A549 (cell line): ENCODE measurements around the gene NLRP3. TPM values are rescaled to one million over a fixed set of nuclear protein-coding genes. Genes with fewer than 3 reads are reported as not detected.

Experiments
- ATAC-seq, 2 experiments: fragments of 200-7000 bp in 1 of 2; fragments of >200 bp in 1 of 2; cut with Nextera tagmentation in 1 of 2; cut with Tn5 transposase in 1 of 2; 3 replicates each; pipeline versions ENCODE4 v1.8.0 to v1.9.1; 2018 to 2020; ENCODE audit warnings: mild to moderate bottlenecking in 1 of 2, moderate library complexity in 1 of 2
- CTCF ChIA-PET: fragments of 300-600 bp; sonication (Branson Sonifier 250); formaldehyde crosslinking; extraction: SDS; loops from one replicate; lab custom pipeline; 2021; ENCODE audit warnings: antibody characterized with exemption, inconsistent platforms; lab: Yijun Ruan, JAX
- POLR2A ChIA-PET: fragments of 350-600 bp; formaldehyde crosslinking; extraction: SDS; loops from one replicate; lab custom pipeline; 2021; ENCODE audit warnings: antibody characterized with exemption, inconsistent platforms; lab: Yijun Ruan, JAX
- DNase-seq, 2 experiments: peaks; one replicate each; pipeline versions ENCODE4 v3.0.0 to v3.0.0-alpha.2; 2011 to 2016; ENCODE audit warnings: low read depth in 1 of 2, low spot score in 1 of 2
- FAIRE-seq: peaks from 2 replicates; lab custom pipeline; 2011; peaks lifted over from hg19 to GRCh38; lab: Jason Lieb, UNC
- H3K27ac ChIP-seq, 2 experiments: fragments of >200 bp; sonication (Bioruptor Twin); formaldehyde crosslinking; 3 replicates each; pipeline ENCODE4 v1.5.1; 2016 to 2017
- H3K4me1 ChIP-seq: fragments of >200 bp; sonication (Bioruptor Twin); formaldehyde crosslinking; 3 replicates; pipeline ENCODE4 v1.6.1; 2016
- H3K4me2 ChIP-seq: fragments of >200 bp; sonication (Bioruptor Twin); formaldehyde crosslinking; 3 replicates; pipeline ENCODE4 v1.6.1; 2016
- H3K4me3 ChIP-seq: fragments of >200 bp; sonication (Bioruptor Twin); formaldehyde crosslinking; 3 replicates; pipeline ENCODE4 v1.5.1; 2016
- H3K9me3 ChIP-seq: fragments of >200 bp; sonication (Bioruptor Twin); formaldehyde crosslinking; 3 replicates; pipeline ENCODE4 v1.6.1; 2016
- CHD2 ChIP-seq: fragments of 150-350 bp; IDR thresholded peaks from 2 replicates; pipeline ENCODE4 v1.6.1; 2014; ENCODE audit warnings: low read length; ENCODE audit not compliant: partially characterized antibody
- E2F6 ChIP-seq: IDR thresholded peaks from 2 replicates; pipeline ENCODE4 v1.6.1; 2012; ENCODE audit warnings: low read depth, borderline replicate concordance
- EHMT2 ChIP-seq: fragments of 200-600 bp; sonication (generic); IDR thresholded peaks from 2 replicates; pipeline ENCODE4 v1.6.1; 2016; ENCODE audit warnings: antibody characterized with exemption, low read depth, mild to moderate bottlenecking, moderate library complexity
- ELK1 ChIP-seq: fragments of 150-350 bp; IDR thresholded peaks from 2 replicates; pipeline ENCODE4 v1.6.1; 2014; ENCODE audit warnings: low read depth, mild to moderate bottlenecking, low read length
- FOSL2 ChIP-seq, 2 experiments: fragments of 450-650 bp in 1 of 2; fragments of >200 bp in 1 of 2; sonication (Bioruptor Twin) in 1 of 2; formaldehyde crosslinking; IDR thresholded peaks; 2 replicates each; pipeline versions ENCODE4 v1.5.0 to v1.6.1; 2016 to 2020; ENCODE audit warnings: mild to moderate bottlenecking in 1 of 2, moderate library complexity in 1 of 2
- FOXS1 ChIP-seq: fragments of 250-450 bp; sonication (Bioruptor Pico); IDR thresholded peaks from 2 replicates; pipeline ENCODE4 v1.5.0; 2020; ENCODE audit warnings: mild to moderate bottlenecking, moderate library complexity
- GATA3 ChIP-seq: IDR thresholded peaks from 2 replicates; pipeline ENCODE4 v1.6.1; 2012; ENCODE audit warnings: borderline replicate concordance
- HOXA7 ChIP-seq: fragments of 250-450 bp; sonication (Bioruptor Pico); IDR thresholded peaks from 2 replicates; pipeline ENCODE4 v1.5.0; 2020; ENCODE audit warnings: mild to moderate bottlenecking, moderate library complexity
- HOXB5 ChIP-seq: fragments of 250-450 bp; sonication (Bioruptor Pico); IDR thresholded peaks from 2 replicates; pipeline ENCODE4 v1.5.0; 2020; ENCODE audit warnings: mild to moderate bottlenecking, moderate library complexity
- JUNB ChIP-seq: fragments of >200 bp; sonication (Bioruptor Twin); formaldehyde crosslinking; IDR thresholded peaks from 2 replicates; pipeline ENCODE4 v1.6.1; 2016
- KDM5A ChIP-seq: fragments of 200-600 bp; sonication (generic); IDR thresholded peaks from 2 replicates; pipeline ENCODE4 v1.6.1; 2016; ENCODE audit warnings: antibody characterized with exemption, mild to moderate bottlenecking
- MAX ChIP-seq: IDR thresholded peaks from 2 replicates; pipeline ENCODE4 v1.6.1; 2012
- MAZ ChIP-seq: fragments of 150-350 bp; IDR thresholded peaks from 2 replicates; pipeline ENCODE4 v1.6.1; 2014; ENCODE audit warnings: antibody characterized with exemption, low read depth, low read length, borderline replicate concordance
- MYC ChIP-seq: IDR thresholded peaks from 2 replicates; pipeline ENCODE4 v1.6.1; 2012; ENCODE audit warnings: mild to moderate bottlenecking, inconsistent platforms, low read length, improper control_type of control experiment, borderline replicate concordance
- NFE2L2 ChIP-seq: fragments of 150-350 bp; conservative IDR thresholded peaks from 2 replicates; pipeline ENCODE4 v1.6.1; 2014; ENCODE audit warnings: low read length
- NR3C1 ChIP-seq: fragments of >200 bp; sonication (Bioruptor Twin); formaldehyde crosslinking; IDR thresholded peaks from 3 replicates; pipeline ENCODE4 v1.6.1; 2017
- POLR2A ChIP-seq: IDR thresholded peaks from 2 replicates; pipeline ENCODE4 v1.6.1; 2012; ENCODE audit warnings: mild to moderate bottlenecking, low read length
- POLR2AphosphoS2 ChIP-seq: conservative IDR thresholded peaks from 2 replicates; pipeline ENCODE4 v1.6.1; 2012; ENCODE audit warnings: low read length, improper control_type of control experiment, inconsistent platforms
- RAD21 ChIP-seq, 2 experiments: fragments of >200 bp in 1 of 2; sonication (Bioruptor Twin) in 1 of 2; formaldehyde crosslinking in 1 of 2; IDR thresholded peaks in 1 of 2; conservative IDR thresholded peaks in 1 of 2; 2 replicates in 1 of 2; 3 replicates in 1 of 2; pipeline ENCODE4 v1.6.1; 2012 to 2018; ENCODE audit warnings: inconsistent platforms in 1 of 2
- RCOR1 ChIP-seq: fragments of 150-350 bp; IDR thresholded peaks from 2 replicates; pipeline ENCODE4 v1.6.1; 2014; ENCODE audit warnings: antibody characterized with exemption, low read length, low read depth
- RFX5 ChIP-seq: fragments of 450-650 bp; IDR thresholded peaks from 2 replicates; pipeline ENCODE4 v1.7.1; 2014; ENCODE audit warnings: antibody characterized with exemption, mild to moderate bottlenecking, moderate library complexity
- RNF2 ChIP-seq: fragments of 200-600 bp; sonication (generic); IDR thresholded peaks from 2 replicates; pipeline ENCODE4 v1.6.1; 2016; ENCODE audit warnings: low read depth, mild to moderate bottlenecking, antibody characterized with exemption, moderate library complexity, borderline replicate concordance
- SMC3 ChIP-seq: fragments of >200 bp; sonication (Bioruptor Twin); formaldehyde crosslinking; IDR thresholded peaks from 3 replicates; pipeline ENCODE4 v1.6.1; 2018; ENCODE audit warnings: inconsistent platforms
- TP53 ChIP-seq: fragments of 250-450 bp; sonication (Bioruptor Pico); IDR thresholded peaks from 2 replicates; pipeline ENCODE4 v1.5.0; 2021; ENCODE audit warnings: mild to moderate bottlenecking, moderate library complexity
- USF2 ChIP-seq: fragments of 450-650 bp; IDR thresholded peaks from 2 replicates; pipeline ENCODE4 v1.6.1; 2014; ENCODE audit warnings: antibody characterized with exemption
- ZC3H11A ChIP-seq: fragments of 450-650 bp; IDR thresholded peaks from 2 replicates; pipeline ENCODE4 v1.6.1; 2014; ENCODE audit warnings: antibody characterized with exemption, mild to moderate bottlenecking
- ZNF302 ChIP-seq: fragments of 250-450 bp; sonication (Bioruptor Pico); IDR thresholded peaks from 2 replicates; pipeline ENCODE4 v1.9.0; 2021; ENCODE audit warnings: inconsistent platforms, mild to moderate bottlenecking, moderate library complexity
- WGBS: methylation state at CpG from one replicate; pipeline ENCODE4 v1.1.6; 2017; ENCODE audit errors: missing lambda C conversion rate; 5-methylcytosine and 5-hydroxymethylcytosine counted together
- polyA plus RNA-seq, 4 experiments: library from polyadenylated mRNA; depleted of rRNA in 3 of 4; stranded (reverse); fragments of >200 nt; fragmentation: RNase III in 1 of 4; extraction: RNeasy Plus Mini Kit Qiagen cat#74134 plus additional on column Dnase treatment in 1 of 4; gene quantifications; 2 replicates in 3 of 4; 3 replicates in 1 of 4; pipeline ENCODE4 v1.2.3, GENCODE V29; 2011 to 2017

NLRP3 gene
- polyA plus RNA-seq, 2 of the 4 experiments (the other 2 are of a cell fraction), result not detected

GRCh38 chr1:247366926-247367645 lies 48.9 kb upstream of the NLRP3 start:
- no peaks in the 10 kb centered on the region for H3K9me3 ChIP-seq
- FAIRE-seq, result no peak
- TF ChIP-seq RAD21 (conservative IDR thresholded peaks at IDR 0.05 in 1 of 2, IDR thresholded peaks at IDR 0.05 in 1 of 2), result no peak
- TF ChIP-seq FOXS1 (CRISPR knock-in tag), result no peak
- no peak for TF ChIP-seq ELK1
- no peak for TF ChIP-seq POLR2AphosphoS2
- no peak for TF ChIP-seq HOXB5
- no peak for TF ChIP-seq NR3C1
- no peak for TF ChIP-seq USF2
- TF ChIP-seq MAZ, result no peak
- no peak for TF ChIP-seq RFX5
- TF ChIP-seq ZNF302 (CRISPR knock-in tag), result no peak
- no peak for TF ChIP-seq HOXA7
- no peak for TF ChIP-seq MAX
- TF ChIP-seq RCOR1, result no peak
- TF ChIP-seq, all 56 proteins: peak for 0
- Histone ChIP-seq H3K4me2 (no peak overlapping the region), H3K4me3 (no peak overlapping the region), H3K4me1 (no peaks in the 10 kb centered on the region), H3K27ac (no peak overlapping the region)
- ATAC-seq (no peak), DNase-seq (no peak)
- ChIA-PET POLR2A (no interaction called here), CTCF (no interaction called here)
- 0% methylated on average over 4 of the region's 4 CpGs for WGBS

GRCh38 chr1:247367786-247368422 lies 48.1 kb upstream of the NLRP3 start:
- Histone ChIP-seq H3K4me3 (no peak overlapping the region), H3K9me3 (no peaks in the 10 kb centered on the region), H3K4me2 (no peak overlapping the region), H3K4me1 (no peaks in the 10 kb centered on the region), H3K27ac (no peak overlapping the region)
- ChIA-PET POLR2A (no interaction called here), CTCF (no interaction called here)
- DNase-seq (no peak), FAIRE-seq (no peak), ATAC-seq (no peak)
- 2% methylated on average over 6 of the region's 6 CpGs for WGBS
- TF ChIP-seq POLR2A (no peak), JUNB (no peak), SMC3 (no peak), NR3C1 (no peak), RFX5 (no peak), RNF2 (no peak), EHMT2 (no peak), E2F6 (no peak), KDM5A (no peak), CHD2 (no peak), FOSL2 (IDR thresholded peaks at IDR 0.05) (no peak), FOSL2 (CRISPR knock-in tag; IDR thresholded peaks at IDR 0.05) (no peak), ZC3H11A (no peak), MYC (no peak), USF2 (no peak), GATA3 (no peak), NFE2L2 (no peak), MAX (no peak), TP53 (CRISPR knock-in tag) (no peak), RAD21 (conservative IDR thresholded peaks at IDR 0.05 in 1 of 2, IDR thresholded peaks at IDR 0.05 in 1 of 2) (no peak)
- TF ChIP-seq, all 56 proteins: peak for 0
